ENCODE data around the gene MORN1. TPM values are rescaled to one million over a fixed set of nuclear protein-coding genes. Genes with fewer than 3 reads are reported as not detected.

The MORN1 gene
- total and polyA plus RNA-seq, 8 donors = 2.6 to 18.1 (median 5.7) TPM

- TF ChIP-seq EP300 (IDR thresholded peaks at IDR 0.05) = no peak
- TF ChIP-seq CTCF (IDR thresholded peaks at IDR 0.05) = no peak
- TF ChIP-seq POLR2AphosphoS5 (IDR thresholded peaks at IDR 0.05) = no peak
- no peak for TF ChIP-seq POLR2A (IDR thresholded peaks at IDR 0.05)
- no peak for DNase-seq
- H3K4me3 ChIP-seq = no peak overlapping the region
- peaks cover 46 to 95% (median 93%) of the 10 kb centered on the region in 4 donors for H3K36me3 ChIP-seq
- no peak overlapping the region for H3K27ac ChIP-seq
- no peaks in the 10 kb centered on the region for H3K27me3 ChIP-seq
- peaks cover 0 to 13% (median 0%) of the 10 kb centered on the region in 4 donors for H3K4me1 ChIP-seq
- WGBS, 5 donors = 73 to 81% (median 78%) methylated on average over 24 to 28 of the region's 28 CpGs
- intact Hi-C loops (cut with DNase I; ENCODE audit: low total_unique reads) = no loop called here
- H3K9me3 ChIP-seq = no peaks in the 10 kb centered on the region
These were observed 14.4 kb upstream of the MORN1 start for GRCh38 chr1:2405588-2406295.

GRCh38 chr1:2404890-2405511 is 13.6 kb upstream of the MORN1 start:
- 78 to 84% (median 80%) methylated on average over 21 to 24 of the region's 24 CpGs for WGBS, 5 donors
- Histone ChIP-seq H3K4me1 (peaks cover 0 to 10% (median 0%) of the 10 kb centered on the region in 4 donors), H3K36me3 (peaks cover 53 to 98% (median 98%) of the 10 kb centered on the region in 4 donors), H3K27ac (peak overlapping the region in 1 of 5 donors; percentile 24), H3K9me3 (no peaks in the 10 kb centered on the region), H3K27me3 (no peaks in the 10 kb centered on the region), H3K4me3 (no peak overlapping the region)
- no peak for TF ChIP-seq POLR2A (IDR thresholded peaks at IDR 0.05)
- no peak for TF ChIP-seq EP300 (IDR thresholded peaks at IDR 0.05)
- TF ChIP-seq POLR2AphosphoS5 (IDR thresholded peaks at IDR 0.05) = no peak
- TF ChIP-seq CTCF (IDR thresholded peaks at IDR 0.05) = no peak
- no peak for DNase-seq
- intact Hi-C loops (cut with DNase I; ENCODE audit: low total_unique reads) = no loop called here

- H3K4me1 ChIP-seq = peaks cover 0 to 9% (median 0%) of the 10 kb centered on the region in 4 donors
- H3K27ac ChIP-seq = peak overlapping the region in 1 of 5 donors; percentile 39
- TF ChIP-seq CTCF (IDR thresholded peaks at IDR 0.05) = no peak
- no peak for TF ChIP-seq EP300 (IDR thresholded peaks at IDR 0.05)
- no peak for TF ChIP-seq POLR2AphosphoS5 (IDR thresholded peaks at IDR 0.05)
- no peak for TF ChIP-seq POLR2A (IDR thresholded peaks at IDR 0.05)
- no peaks in the 10 kb centered on the region for H3K9me3 ChIP-seq
- 75 to 83% (median 80%) methylated on average over 27 to 29 of the region's 29 CpGs for WGBS, 5 donors
- no peaks in the 10 kb centered on the region for H3K27me3 ChIP-seq
- peaks cover 60 to 98% (median 98%) of the 10 kb centered on the region in 4 donors for H3K36me3 ChIP-seq
- intact Hi-C loops (cut with DNase I; ENCODE audit: low total_unique reads) = no loop called here
- DNase-seq = no peak
- no peak overlapping the region for H3K4me3 ChIP-seq
These were observed 13.0 kb upstream of the MORN1 start for GRCh38 chr1:2404142-2404889.

GRCh38 chr1:2403273-2403672 is 11.9 kb upstream of the MORN1 start:
- H3K4me3 ChIP-seq = no peak overlapping the region
- H3K36me3 ChIP-seq = peaks cover 66 to 98% (median 98%) of the 10 kb centered on the region in 4 donors
- H3K9me3 ChIP-seq = no peaks in the 10 kb centered on the region
- no peaks in the 10 kb centered on the region for H3K27me3 ChIP-seq
- H3K4me1 ChIP-seq = peaks cover 0 to 9% (median 0%) of the 10 kb centered on the region in 4 donors
- 76 to 83% (median 82%) methylated on average over 19 of the region's 19 CpGs for WGBS, 5 donors
- no peak for DNase-seq
- no peak overlapping the region for H3K27ac ChIP-seq
- TF ChIP-seq POLR2AphosphoS5 (IDR thresholded peaks at IDR 0.05) = no peak
- TF ChIP-seq POLR2A (IDR thresholded peaks at IDR 0.05) = no peak
- TF ChIP-seq CTCF (IDR thresholded peaks at IDR 0.05) = no peak
- no peak for TF ChIP-seq EP300 (IDR thresholded peaks at IDR 0.05)
- intact Hi-C loops (cut with DNase I; ENCODE audit: low total_unique reads) = no loop called here
